Stimulated activated CD4-positive, alpha-beta T cell treated with anti-CD3 and anti-CD28 coated beads, TNF-alpha, amount 100 ng/mL, for 4 hours (primary cell): ENCODE results near the gene PSENEN.
"Not testable (repeated sequence)": the region's sequence is repeated elsewhere in the genome, so short reads cannot be mapped to it uniquely, and the experiment has no call there.

Experiments
- DNase-seq, 3 experiments: peaks; one replicate each; pipeline ENCODE4 v3.0.0-alpha.2; 2020; ENCODE audit warnings: low read depth in 3 of 3

Gene PSENEN

GRCh38 chr19:35751839-35752745, 6.6 kb downstream of the PSENEN start:
- no peak for DNase-seq

- no peak for DNase-seq
Observed at GRCh38 chr19:35752746-35753350, 7.4 kb downstream of the PSENEN start.

- DNase-seq = no peak
Observed at GRCh38 chr19:35753634-35754369, 8.4 kb downstream of the PSENEN start.

- DNase-seq = no peak
Observed at GRCh38 chr19:35754370-35755130, 9.1 kb downstream of the PSENEN start.

GRCh38 chr19:35755131-35755549, 9.7 kb downstream of the PSENEN start:
- DNase-seq = no peak

- DNase-seq = peak in 2 of 3 experiments; percentile 45 to 56
Observed at GRCh38 chr19:35755550-35756376, 10.3 kb downstream of the PSENEN start.

- no peak for DNase-seq
Observed at GRCh38 chr19:35756377-35757230, 11.2 kb downstream of the PSENEN start, which contains the start of gene HSPB6. Gene HSPB6, minus strand, starts transcription at chr19:35757029. Its CDS starts 21 bp downstream, at chr19:35757008.

- DNase-seq = no peak
Observed at GRCh38 chr19:35757231-35757748, 11.8 kb downstream of the PSENEN start.

- DNase-seq = peak; percentile 91 to 96 (median 95)
Observed at GRCh38 chr19:35757749-35758608, 12.5 kb downstream of the PSENEN start, which contains the start of gene PROSER3. Gene PROSER3, plus strand, starts transcription at chr19:35758176. Its CDS starts 40 bp downstream, at chr19:35758216.

- DNase-seq = no peak
Observed at GRCh38 chr19:35759697-35760096, 14.2 kb downstream of the PSENEN start.

- DNase-seq = no peak
Observed at GRCh38 chr19:35760711-35761349, 15.4 kb downstream of the PSENEN start.

GRCh38 chr19:35764432-35765315, 19.2 kb downstream of the PSENEN start:
- no peak for DNase-seq

GRCh38 chr19:35766571-35767104, 21.2 kb downstream of the PSENEN start:
- DNase-seq = no peak

GRCh38 chr19:35767288-35768081, 22.0 kb downstream of the PSENEN start:
- DNase-seq = no peak

GRCh38 chr19:35768082-35768421, 22.6 kb downstream of the PSENEN start:
- DNase-seq = no peak

- not testable (repeated sequence) for DNase-seq
Observed at GRCh38 chr19:35772362-35772761, 26.9 kb downstream of the PSENEN start.
